ENCODE results near the gene NEURL3.

DNA sequence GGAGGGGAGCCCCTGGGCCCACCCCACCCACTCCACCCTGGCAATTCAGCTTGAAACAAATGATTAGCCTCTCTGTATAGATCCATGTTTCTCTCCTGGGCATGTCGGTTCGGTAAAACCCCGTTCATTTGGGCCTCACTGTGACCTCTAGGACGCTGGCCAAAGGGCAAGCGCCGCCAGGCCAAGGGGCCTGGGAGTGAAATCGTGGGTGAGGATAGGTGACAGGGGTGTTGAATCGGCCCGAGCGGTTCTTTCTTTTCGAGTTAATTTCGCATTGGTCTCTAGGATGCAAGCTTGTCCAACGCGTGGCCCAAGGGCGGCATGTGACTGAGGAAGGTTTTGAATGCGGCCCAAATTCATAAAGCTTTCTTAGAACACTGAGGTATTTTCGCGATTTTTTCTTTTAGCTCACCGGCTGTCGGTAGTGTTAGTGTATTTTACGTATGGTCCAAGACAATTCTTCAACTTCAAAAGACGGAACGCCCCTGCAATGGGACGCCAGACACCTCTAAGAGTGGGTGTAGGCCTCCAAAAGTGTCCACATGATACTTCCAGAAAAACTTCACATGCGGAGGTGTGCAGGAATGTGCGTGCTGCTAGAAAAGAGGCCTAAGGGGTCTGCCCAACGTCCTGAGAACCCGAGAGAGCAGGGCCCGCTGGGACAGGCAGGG is 21.6 kb upstream of the NEURL3 start:
- TF ChIP-seq, protein P1, sequence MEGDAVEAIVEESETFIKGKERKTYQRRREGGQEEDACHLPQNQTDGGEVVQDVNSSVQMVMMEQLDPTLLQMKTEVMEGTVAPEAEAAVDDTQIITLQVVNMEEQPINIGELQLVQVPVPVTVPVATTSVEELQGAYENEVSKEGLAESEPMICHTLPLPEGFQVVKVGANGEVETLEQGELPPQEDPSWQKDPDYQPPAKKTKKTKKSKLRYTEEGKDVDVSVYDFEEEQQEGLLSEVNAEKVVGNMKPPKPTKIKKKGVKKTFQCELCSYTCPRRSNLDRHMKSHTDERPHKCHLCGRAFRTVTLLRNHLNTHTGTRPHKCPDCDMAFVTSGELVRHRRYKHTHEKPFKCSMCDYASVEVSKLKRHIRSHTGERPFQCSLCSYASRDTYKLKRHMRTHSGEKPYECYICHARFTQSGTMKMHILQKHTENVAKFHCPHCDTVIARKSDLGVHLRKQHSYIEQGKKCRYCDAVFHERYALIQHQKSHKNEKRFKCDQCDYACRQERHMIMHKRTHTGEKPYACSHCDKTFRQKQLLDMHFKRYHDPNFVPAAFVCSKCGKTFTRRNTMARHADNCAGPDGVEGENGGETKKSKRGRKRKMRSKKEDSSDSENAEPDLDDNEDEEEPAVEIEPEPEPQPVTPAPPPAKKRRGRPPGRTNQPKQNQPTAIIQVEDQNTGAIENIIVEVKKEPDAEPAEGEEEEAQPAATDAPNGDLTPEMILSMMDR (IDR thresholded peaks at IDR 0.05 in 4 of 5, conservative IDR thresholded peaks at IDR 0.05 in 1 of 5) = no peak
- no peak for TF ChIP-seq POLR2A (IDR thresholded peaks at IDR 0.05)

Data from gastrocnemius medialis (tissue), 4 donors.